ENCODE data around the gene ADGRB2.

Gene ADGRB2

GRCh38 chr1:31790641-31791091 lies 26.5 kb upstream of the ADGRB2 start:
- Histone ChIP-seq H3K36me3 (replicated peaks) (peaks cover 32% of the 10 kb centered on the region), H3K4me3 (ENCODE audit: low read depth, low read length) (no peak overlapping the region), H3K27ac (no peak overlapping the region), H3K27me3 (replicated peaks) (no peaks in the 10 kb centered on the region)
- in situ Hi-C loops (cut with HindIII; ENCODE audit: low pct_ligation_motif_present, low sequenced_read_pairs) = no loop called here
- DNase-seq = no peak
- TF ChIP-seq CTCF (IDR thresholded peaks at IDR 0.05; ENCODE audit: low read depth, low read length, missing control alignments) = no peak

DNA sequence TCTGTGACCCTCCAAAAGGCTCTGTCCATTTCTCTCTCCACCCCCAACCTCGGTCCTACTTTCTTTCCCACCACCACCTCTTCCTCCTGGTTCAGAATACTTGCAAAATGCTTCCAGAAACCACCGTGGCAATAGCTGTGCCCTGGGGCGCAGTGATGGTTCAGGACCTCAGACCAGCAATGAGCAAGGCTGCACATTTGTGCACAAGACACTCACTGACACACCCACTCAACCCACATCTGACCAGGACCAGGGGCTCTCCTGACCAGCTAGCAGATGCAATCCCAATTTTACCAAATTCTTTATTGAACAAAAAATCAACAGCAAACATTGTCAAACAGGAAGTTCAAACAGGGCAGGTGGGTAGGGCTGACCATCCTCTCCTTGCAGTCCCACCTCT lies 26.0 kb upstream of the ADGRB2 start:
- Histone ChIP-seq H3K27me3 (replicated peaks) (no peaks in the 10 kb centered on the region), H3K36me3 (replicated peaks) (peaks cover 29% of the 10 kb centered on the region)
- TF ChIP-seq CTCF (IDR thresholded peaks at IDR 0.05; ENCODE audit: low read depth, low read length, missing control alignments) = no peak

DNA sequence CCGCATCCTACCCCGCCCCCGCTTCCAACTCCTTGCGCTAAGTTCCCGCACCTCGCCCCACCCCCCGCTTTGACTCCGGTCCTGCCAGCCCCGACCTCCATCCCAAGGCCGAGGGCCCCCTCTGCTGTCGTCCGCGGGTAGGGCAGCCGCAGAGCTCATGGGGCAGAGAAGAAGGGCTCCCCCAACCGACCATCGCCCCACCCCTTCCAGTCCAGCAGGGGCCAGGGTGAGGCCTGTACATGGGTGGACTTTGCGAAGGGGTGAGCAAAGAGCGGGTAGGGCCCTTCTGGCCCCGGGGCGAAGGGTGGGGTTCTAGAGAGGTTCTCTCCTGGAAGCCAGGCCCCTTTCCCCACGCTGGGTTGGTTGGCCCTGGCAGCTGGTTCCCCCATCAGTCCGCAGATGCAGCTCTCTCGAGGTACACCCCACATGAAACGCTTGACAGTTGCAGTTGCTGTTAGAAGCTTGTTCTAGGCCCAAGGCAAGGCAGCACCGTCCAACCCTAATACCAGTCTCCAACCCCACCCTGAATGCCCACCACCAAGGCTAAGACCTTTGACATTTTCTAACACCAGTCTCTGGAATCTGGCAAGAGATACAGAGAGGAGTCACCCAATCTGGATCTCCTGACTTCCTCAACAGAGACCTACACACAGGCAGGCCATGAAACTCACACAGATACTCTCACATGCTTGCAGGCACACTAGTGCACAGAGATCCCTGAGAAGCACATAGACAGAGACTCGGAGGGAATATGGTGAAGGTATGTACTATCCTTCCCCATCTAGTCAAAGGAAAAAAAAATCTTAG lies 25.3 kb upstream of the ADGRB2 start:
- peak; percentile 95 for TF ChIP-seq CTCF (IDR thresholded peaks at IDR 0.05; ENCODE audit: low read depth, low read length, missing control alignments)
- peaks cover 28% of the 10 kb centered on the region for H3K36me3 ChIP-seq (replicated peaks)
- no peak overlapping the region for H3K27ac ChIP-seq
- peak; percentile 83 for DNase-seq
- H3K4me3 ChIP-seq (ENCODE audit: low read depth, low read length) = peak overlapping the region; percentile 73
- in situ Hi-C loops (cut with HindIII; ENCODE audit: low pct_ligation_motif_present, low sequenced_read_pairs) = no loop called here
- no peaks in the 10 kb centered on the region for H3K27me3 ChIP-seq (replicated peaks)

More for the DNA sequence above, 26.0 kb upstream of the ADGRB2 start:
- no peak for DNase-seq
- H3K4me3 ChIP-seq (ENCODE audit: low read depth, low read length) = no peak overlapping the region
- no peak overlapping the region for H3K27ac ChIP-seq
- in situ Hi-C loops (cut with HindIII; ENCODE audit: low pct_ligation_motif_present, low sequenced_read_pairs) = no loop called here

- H3K36me3 ChIP-seq (replicated peaks) = peaks cover 25% of the 10 kb centered on the region
- peak overlapping the region; percentile 73 for H3K4me3 ChIP-seq (ENCODE audit: low read depth, low read length)
- peak; percentile 57 for DNase-seq
- H3K27ac ChIP-seq = peak overlapping the region; percentile 72
- in situ Hi-C loops (cut with HindIII; ENCODE audit: low pct_ligation_motif_present, low sequenced_read_pairs) = no loop called here
- H3K27me3 ChIP-seq (replicated peaks) = no peaks in the 10 kb centered on the region
- TF ChIP-seq CTCF (IDR thresholded peaks at IDR 0.05; ENCODE audit: low read depth, low read length, missing control alignments) = no peak
These were observed 24.7 kb upstream of the ADGRB2 start for GRCh38 chr1:31788825-31789256.

DNA sequence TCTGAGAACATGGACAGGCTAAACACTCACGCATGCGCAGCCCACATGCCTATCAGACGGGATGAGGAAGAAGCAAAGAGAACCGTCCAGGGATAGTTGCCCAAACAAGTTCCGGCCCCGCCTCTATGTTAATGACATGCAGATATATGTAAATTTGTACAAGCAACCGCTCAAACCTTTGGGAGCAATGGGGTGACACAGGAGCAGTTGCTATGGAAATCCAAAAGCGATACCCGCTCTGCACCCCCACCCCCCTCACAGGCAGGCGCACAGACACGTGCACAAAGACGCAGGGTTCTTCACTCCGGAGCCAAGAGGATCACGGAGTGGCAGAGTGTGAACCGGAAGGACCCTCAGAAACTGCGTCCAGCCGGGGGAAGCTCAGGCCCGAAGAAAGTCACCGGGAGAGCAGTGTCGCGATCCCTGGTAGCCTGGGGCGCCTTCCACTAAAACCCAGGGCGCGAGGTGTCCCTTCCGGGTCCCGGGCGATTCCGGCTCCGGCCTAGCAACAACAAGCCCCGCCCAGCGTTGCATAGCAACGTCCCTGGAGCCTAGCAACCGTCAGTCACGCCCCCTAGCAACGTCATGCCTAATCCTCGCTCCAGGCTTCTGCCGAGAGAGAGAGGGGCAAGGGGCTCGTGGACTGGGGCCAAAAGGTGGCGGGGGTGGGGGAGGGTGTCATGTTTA lies 24.1 kb upstream of the ADGRB2 start:
- H3K36me3 ChIP-seq (replicated peaks) = peaks cover 19% of the 10 kb centered on the region
- in situ Hi-C loops (cut with HindIII; ENCODE audit: low pct_ligation_motif_present, low sequenced_read_pairs) = no loop called here
- DNase-seq = peak; percentile 89
- H3K4me3 ChIP-seq (ENCODE audit: low read depth, low read length) = peak overlapping the region; percentile 73
- peak overlapping the region; percentile 72 for H3K27ac ChIP-seq
- TF ChIP-seq CTCF (IDR thresholded peaks at IDR 0.05; ENCODE audit: low read depth, low read length, missing control alignments) = no peak
- no peaks in the 10 kb centered on the region for H3K27me3 ChIP-seq (replicated peaks)
